Mesodermal cell (in vitro differentiated cells): ENCODE data around the gene SSH2.

Experiments used
- H3K27ac ChIP-seq: 2 replicates; pipeline ENCODE4 v1.7.0; 2013; ENCODE audit warnings: mild to moderate bottlenecking, low read depth, low read length, moderate library complexity; ENCODE audit not compliant: severe bottlenecking
- H3K36me3 ChIP-seq: 2 replicates; pipeline ENCODE4 v1.7.1; 2013; ENCODE audit warnings: mild to moderate bottlenecking, low read length, moderate library complexity; ENCODE audit not compliant: control insufficient read depth, insufficient read depth
- H3K4me1 ChIP-seq: one replicate; pipeline ENCODE4 v1.7.1; 2013; ENCODE audit warnings: mild to moderate bottlenecking, low read length; ENCODE audit not compliant: insufficient read depth, control insufficient read depth, poor library complexity, severe bottlenecking
- H3K4me3 ChIP-seq: 2 replicates; pipeline ENCODE4 v1.7.0; 2013; ENCODE audit warnings: low read length, control low read depth, mild to moderate bottlenecking; ENCODE audit not compliant: insufficient read depth, poor library complexity, severe bottlenecking; ENCODE audit errors: extremely low read depth
- H3K9me3 ChIP-seq: 2 replicates; pipeline ENCODE4 v1.7.1; 2013; ENCODE audit warnings: mild to moderate bottlenecking, low read length, moderate library complexity; ENCODE audit not compliant: control insufficient read depth
- WGBS, 2 experiments: methylation state at CpG; one replicate each; pipeline ENCODE4 v1.1.5; 2013; ENCODE audit warnings: missing lambda C conversion rate in 2 of 2; ENCODE audit not compliant: insufficient coverage in 2 of 2; 5-methylcytosine and 5-hydroxymethylcytosine counted together

SSH2 gene

GRCh38 chr17:29588562-29589411 is 341.2 kb downstream of the SSH2 start:
- H3K27ac ChIP-seq, result peak overlapping the region; percentile 13
- no peaks in the 10 kb centered on the region for H3K9me3 ChIP-seq
- 1% methylated on average over 57 to 63 of the region's 72 CpGs for WGBS, 2 experiments
- peak overlapping the region; percentile 84 for H3K4me3 ChIP-seq
- H3K4me1 ChIP-seq, result peaks cover 60% of the 10 kb centered on the region
- peaks cover 12% of the 10 kb centered on the region for H3K36me3 ChIP-seq

- peaks cover 17% of the 10 kb centered on the region for H3K36me3 ChIP-seq
- WGBS, 2 experiments, result 22 to 28% methylated on average over 5 of the region's 8 CpGs
- no peaks in the 10 kb centered on the region for H3K9me3 ChIP-seq
- H3K27ac ChIP-seq, result no peak overlapping the region
- peak overlapping the region; percentile 84 for H3K4me3 ChIP-seq
- peaks cover 60% of the 10 kb centered on the region for H3K4me1 ChIP-seq
These were observed 341.9 kb downstream of the SSH2 start for GRCh38 chr17:29588017-29588561.

GRCh38 chr17:29587591-29587990 is 342.4 kb downstream of the SSH2 start:
- H3K4me3 ChIP-seq, result peak overlapping the region; percentile 84
- peaks cover 58% of the 10 kb centered on the region for H3K4me1 ChIP-seq
- H3K27ac ChIP-seq, result no peak overlapping the region
- H3K36me3 ChIP-seq, result peaks cover 22% of the 10 kb centered on the region
- H3K9me3 ChIP-seq, result no peaks in the 10 kb centered on the region
- 76 to 85% methylated on average over 3 to 5 of the region's 6 CpGs for WGBS, 2 experiments

- H3K4me3 ChIP-seq, result no peak overlapping the region
- peaks cover 54% of the 10 kb centered on the region for H3K4me1 ChIP-seq
These were observed 343.2 kb downstream of the SSH2 start for GRCh38 chr17:29586676-29587469.

DNA sequence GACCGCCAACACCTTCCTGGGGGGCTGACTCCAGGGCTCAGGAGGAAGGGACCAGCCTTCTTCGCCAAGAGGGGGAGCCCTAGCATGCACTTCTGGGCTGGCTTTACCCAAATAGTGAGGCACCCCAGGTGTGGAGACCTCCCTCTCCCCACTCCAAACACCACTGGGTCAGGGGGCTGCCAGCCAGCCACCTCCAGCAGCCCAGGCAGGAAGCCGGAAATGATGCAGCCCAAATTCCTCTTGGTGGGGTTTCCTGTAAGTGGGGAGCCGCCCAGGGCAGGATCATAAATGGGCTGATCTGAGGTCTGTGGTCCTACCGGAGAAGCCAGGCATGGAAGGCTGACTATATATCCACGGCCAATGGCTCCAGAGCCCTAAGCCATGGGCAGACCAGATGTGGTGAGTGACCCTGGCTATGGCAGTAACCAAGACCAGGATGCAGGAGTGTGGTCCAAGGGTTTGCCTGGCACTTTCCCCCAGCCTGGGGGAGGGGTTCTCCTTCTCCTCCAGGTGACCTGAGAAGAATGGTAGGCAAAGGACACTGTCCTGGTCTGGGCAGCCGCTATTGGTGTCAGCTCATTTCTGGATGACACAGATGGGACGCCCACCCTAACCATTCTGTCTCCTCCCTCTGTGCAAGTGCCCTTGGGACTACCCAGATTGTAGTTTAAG is 344.8 kb downstream of the SSH2 start:
- Histone ChIP-seq H3K9me3 (no peaks in the 10 kb centered on the region), H3K4me3 (no peak overlapping the region), H3K36me3 (peaks cover 43% of the 10 kb centered on the region), H3K4me1 (peaks cover 41% of the 10 kb centered on the region), H3K27ac (peak overlapping the region; percentile 76)
- WGBS, 2 experiments, result 71 to 85% methylated on average over 5 to 8 of the region's 8 CpGs

More at GRCh38 chr17:29586676-29587469, 343.2 kb downstream of the SSH2 start:
- no peak overlapping the region for H3K27ac ChIP-seq
- H3K9me3 ChIP-seq, result no peaks in the 10 kb centered on the region
- peaks cover 30% of the 10 kb centered on the region for H3K36me3 ChIP-seq
- 94 to 96% methylated on average over 4 to 6 of the region's 9 CpGs for WGBS, 2 experiments

GRCh38 chr17:29584452-29585079 is 345.5 kb downstream of the SSH2 start:
- Histone ChIP-seq H3K4me3 (no peak overlapping the region), H3K9me3 (no peaks in the 10 kb centered on the region), H3K27ac (peak overlapping the region; percentile 76), H3K4me1 (peaks cover 36% of the 10 kb centered on the region), H3K36me3 (peaks cover 49% of the 10 kb centered on the region)
- WGBS, 2 experiments, result 59 to 61% methylated on average over 5 of the region's 12 CpGs

DNA sequence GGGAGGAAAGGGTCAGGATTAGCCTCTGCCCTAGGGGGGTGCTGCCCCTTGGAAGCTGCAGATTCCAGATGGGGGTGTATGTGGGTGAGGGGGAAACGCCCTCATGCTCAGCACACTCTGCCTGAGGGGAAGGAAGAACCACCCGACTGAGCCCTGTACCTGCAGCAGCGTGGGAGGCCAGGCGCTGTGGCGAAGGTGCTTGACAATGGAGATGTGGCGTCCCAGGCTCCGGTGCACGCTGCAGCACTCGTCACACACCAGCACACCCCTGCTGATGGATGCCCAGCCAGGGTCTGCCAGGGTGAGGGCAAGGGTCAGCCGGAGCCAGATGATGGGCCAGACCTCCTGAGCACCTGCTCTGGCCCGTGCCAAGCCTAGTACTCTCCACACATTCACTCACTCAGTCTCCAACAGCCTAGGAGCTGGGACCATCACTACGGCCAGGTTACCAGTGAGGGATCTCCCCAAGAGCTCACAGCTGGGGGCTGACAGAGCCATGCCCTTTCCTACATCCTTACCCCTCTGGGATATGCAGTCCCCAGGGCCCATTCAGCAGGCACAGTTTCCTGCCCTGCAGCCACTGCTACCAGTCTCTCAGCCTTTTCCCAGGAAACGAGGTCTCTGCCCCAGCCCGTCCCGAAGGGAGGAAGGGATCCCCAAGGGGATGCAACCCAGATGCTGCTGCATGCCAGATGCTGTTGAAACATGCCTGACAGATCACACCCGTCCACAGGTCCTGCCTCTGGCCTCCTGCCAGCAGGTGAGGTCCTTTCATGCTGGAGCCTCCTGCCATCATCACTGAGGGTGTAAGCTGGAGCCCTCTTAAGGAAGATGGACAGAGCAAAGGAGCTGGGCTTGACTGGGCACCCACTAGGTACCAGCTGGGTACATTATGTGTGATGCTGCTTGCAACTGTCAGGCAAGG is 346.4 kb downstream of the SSH2 start:
- Histone ChIP-seq H3K27ac (no peak overlapping the region), H3K9me3 (no peaks in the 10 kb centered on the region), H3K36me3 (peaks cover 58% of the 10 kb centered on the region), H3K4me3 (no peak overlapping the region), H3K4me1 (peaks cover 36% of the 10 kb centered on the region)
- 93 to 97% methylated on average over 11 to 12 of the region's 16 CpGs for WGBS, 2 experiments

DNA sequence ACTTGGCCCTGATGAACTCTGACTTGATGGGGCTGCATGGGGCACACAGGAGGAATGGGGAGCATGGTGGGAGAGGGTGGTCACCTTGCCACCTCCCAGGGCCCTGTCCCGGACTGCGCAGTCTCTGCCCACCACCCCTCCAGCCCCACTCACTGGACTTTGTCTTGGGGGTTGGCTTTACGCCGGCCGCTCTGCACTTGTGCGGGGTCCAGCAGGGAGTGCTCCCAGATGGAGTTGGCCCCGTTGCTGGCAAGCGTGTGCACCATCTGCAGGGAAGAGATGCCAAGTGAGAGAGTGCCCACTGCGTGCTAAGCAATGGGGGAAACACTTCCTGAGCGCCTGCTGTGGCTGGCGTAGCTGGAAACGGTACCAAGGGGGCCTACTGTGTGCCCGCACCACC is 347.3 kb downstream of the SSH2 start:
- H3K36me3 ChIP-seq, result peaks cover 65% of the 10 kb centered on the region
- peaks cover 31% of the 10 kb centered on the region for H3K4me1 ChIP-seq
- 94 to 98% methylated on average over 12 to 13 of the region's 13 CpGs for WGBS, 2 experiments

DNA sequence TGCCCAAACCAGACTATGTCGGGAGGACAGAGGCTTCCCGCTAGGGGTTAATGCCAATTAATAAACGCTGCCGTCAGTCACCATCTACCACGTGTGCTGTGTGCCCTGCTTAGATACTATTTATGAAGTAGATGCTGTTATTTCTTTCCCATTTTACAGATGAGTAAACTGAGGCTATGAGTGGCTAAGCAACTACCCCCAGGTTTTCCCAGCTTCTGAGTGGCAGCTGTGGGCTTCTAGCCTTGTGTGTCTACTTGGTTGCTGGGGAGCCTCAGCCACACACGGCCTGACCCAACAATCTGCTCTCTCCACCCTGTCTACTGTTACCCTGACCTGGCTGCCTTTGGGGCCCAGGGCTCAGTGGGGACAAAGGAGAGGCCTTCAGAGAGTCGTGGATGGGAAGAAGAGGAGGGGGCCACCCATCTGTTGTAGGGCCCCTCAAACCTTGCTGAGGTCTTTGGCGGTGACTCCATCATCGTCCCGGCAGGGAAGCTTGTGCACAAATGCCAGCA is 347.7 kb downstream of the SSH2 start:
- WGBS, 2 experiments, result 87 to 93% methylated on average over 7 to 8 of the region's 10 CpGs
- no peak overlapping the region for H3K27ac ChIP-seq
- peaks cover 66% of the 10 kb centered on the region for H3K36me3 ChIP-seq

More for the DNA sequence above, 347.3 kb downstream of the SSH2 start:
- Histone ChIP-seq H3K4me3 (no peak overlapping the region), H3K27ac (no peak overlapping the region), H3K9me3 (no peaks in the 10 kb centered on the region)

More for the DNA sequence above, 347.7 kb downstream of the SSH2 start:
- Histone ChIP-seq H3K9me3 (no peaks in the 10 kb centered on the region), H3K4me1 (peaks cover 26% of the 10 kb centered on the region), H3K4me3 (no peak overlapping the region)
